NCI-H2227 (cell line): ENCODE measurements around the gene ILKAP.
A peak's percentile ranks its signal among the peaks of the same experiment; 100 is the strongest.

ENCODE experiments used
- DNase-seq: peaks from one replicate; lab custom pipeline; 2025; ENCODE audit not compliant: unreplicated experiment; lab: John Stamatoyannopoulos, UW

ILKAP gene

DNA sequence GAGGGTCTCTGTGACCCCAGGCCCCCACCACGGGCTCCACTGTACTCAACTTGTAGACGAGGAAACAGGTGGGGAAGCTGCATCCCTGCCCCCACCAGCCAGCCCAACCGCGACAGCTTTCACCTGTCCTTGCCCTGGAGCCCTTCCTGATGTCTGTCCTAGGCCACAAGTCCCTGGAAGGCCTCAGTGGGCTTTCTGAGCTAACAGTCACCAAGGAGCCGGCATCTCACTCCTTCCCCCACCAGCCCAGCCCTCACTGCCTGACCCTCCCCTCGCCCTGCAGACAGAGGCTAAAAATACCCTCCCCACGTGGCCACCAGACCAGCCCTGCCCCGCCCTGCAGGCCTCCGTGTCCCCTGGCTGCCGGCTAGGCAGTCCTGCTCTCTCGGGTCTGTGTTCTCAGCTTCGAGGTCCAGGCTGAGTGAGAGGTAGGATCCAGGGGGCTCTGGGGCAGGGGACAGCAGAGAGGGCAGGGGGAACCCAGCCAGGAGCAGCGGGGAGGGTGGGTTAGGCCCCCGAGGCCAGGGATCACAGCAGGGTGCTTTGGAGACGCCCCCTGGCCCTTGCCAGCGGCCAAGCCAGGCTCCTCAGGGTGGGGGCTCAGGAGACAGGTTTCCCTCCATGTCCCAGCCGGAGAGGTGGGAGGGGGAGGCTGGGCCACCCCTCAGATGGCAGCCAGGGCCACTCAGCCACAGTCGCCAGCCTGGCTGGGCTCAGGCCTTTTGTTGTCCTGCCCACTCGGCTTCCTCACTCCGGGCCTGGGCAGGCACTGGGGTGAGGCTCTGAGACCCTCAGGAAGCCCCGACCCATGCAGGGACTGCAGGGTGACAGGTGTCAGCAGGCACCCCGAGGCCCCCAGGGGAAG, 64.9 kb downstream of the ILKAP start, which contains the start of gene KLHL30:
KLHL30 (plus strand) TSS at position 338 of the 865 bp plus-strand sequence. CDS start 2,087 bp downstream, outside the sequence.
- no peak for DNase-seq

DNA sequence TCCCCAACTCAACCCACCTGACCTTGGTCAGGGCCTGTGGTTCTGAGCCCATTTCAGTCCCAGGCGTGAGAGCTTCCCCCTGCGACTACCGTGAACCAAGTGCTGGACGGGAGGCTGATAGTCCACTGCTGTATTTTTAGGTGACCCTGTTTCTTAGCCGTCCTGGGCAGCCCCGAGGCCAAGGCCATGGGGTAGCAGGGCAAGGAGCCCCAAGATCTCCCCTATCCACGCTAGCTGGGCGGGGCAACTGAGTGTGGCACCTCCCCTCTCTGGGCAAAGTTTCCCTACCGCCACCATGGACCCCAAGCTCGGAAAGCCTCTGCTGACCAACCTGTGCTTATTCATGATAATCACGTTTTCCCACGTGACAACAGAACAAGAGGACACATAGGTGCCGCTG, 65.6 kb downstream of the ILKAP start:
- DNase-seq: no peak

DNA sequence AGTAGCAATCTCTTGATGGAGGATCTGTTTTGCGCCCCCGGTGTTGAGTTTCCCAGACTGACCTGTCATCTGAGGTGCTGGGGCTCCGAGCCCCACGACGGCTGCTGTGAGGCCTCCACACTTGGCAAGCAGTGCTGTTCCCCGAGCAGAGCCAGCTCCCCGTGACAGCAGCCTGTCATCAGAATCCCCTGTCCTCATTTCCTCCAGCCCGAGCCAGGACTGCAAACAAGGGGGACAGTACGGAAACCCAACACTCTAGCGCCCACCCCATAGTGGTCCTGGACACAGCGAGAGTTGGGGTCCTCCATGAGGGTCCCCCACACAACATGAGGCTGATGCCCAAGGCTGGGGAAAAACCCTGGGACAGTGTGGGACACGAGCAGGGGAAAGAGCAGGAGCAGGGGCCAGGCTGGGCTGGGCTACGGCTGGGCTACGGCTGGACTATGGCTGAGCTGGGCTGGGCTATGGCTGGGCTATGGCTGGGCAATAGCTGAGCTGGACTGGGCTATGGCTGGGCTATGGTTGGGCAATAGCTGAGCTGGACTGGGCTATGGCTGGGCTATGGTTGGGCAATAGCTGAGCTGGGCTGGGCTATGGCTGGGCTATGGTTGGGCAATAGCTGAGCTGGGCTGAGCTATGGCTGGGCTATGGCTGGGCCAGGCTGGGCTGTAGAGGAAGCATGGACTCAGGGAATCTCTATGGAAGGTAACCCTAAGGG, 66.5 kb downstream of the ILKAP start:
- DNase-seq: no peak

DNA sequence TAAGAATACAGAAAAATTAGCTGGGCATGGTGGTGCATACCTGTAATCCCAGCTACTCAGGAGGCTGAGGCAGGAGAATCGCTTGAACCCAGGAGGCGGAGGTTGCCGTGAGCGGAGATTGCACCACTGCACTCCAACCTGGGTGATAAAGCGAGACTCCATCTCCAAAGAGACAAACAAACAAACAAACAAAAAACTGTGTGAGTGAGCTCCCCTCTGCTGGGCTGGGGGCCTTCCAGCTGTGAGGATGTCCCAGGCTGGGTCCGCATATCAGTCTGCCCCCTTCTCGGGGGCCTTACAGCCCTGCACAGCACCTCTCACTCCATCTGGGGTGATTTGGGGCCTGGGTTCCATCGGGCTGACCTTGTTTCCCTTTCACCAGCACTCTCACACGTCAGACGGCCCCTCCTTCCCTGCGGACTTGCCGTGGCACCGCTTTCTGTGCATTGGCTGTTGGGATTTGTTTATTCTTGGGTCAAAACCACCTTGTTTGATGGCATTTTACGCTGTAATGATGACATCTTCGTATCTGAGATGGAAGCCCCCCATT, 67.8 kb downstream of the ILKAP start:
- no peak for DNase-seq

DNA sequence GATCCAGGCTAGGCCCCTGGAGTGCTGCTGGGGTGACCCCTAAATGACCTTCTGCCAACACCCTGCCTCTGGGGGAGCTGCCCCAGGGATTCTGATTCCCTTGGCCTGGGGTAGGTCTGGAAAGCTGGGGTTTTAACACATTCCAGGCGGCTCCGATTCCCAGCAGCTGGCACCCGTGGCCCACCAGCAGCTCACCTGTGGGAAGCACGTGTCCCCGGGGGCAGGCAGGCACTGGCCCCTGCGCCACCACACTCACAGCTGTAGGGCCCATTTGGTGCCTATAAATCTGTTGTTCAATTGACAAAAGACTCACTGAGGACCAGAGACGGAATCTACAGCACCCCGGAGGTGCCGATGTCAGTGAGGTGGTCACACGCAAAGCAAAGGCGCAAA, 69.1 kb downstream of the ILKAP start:
- no peak for DNase-seq

DNA sequence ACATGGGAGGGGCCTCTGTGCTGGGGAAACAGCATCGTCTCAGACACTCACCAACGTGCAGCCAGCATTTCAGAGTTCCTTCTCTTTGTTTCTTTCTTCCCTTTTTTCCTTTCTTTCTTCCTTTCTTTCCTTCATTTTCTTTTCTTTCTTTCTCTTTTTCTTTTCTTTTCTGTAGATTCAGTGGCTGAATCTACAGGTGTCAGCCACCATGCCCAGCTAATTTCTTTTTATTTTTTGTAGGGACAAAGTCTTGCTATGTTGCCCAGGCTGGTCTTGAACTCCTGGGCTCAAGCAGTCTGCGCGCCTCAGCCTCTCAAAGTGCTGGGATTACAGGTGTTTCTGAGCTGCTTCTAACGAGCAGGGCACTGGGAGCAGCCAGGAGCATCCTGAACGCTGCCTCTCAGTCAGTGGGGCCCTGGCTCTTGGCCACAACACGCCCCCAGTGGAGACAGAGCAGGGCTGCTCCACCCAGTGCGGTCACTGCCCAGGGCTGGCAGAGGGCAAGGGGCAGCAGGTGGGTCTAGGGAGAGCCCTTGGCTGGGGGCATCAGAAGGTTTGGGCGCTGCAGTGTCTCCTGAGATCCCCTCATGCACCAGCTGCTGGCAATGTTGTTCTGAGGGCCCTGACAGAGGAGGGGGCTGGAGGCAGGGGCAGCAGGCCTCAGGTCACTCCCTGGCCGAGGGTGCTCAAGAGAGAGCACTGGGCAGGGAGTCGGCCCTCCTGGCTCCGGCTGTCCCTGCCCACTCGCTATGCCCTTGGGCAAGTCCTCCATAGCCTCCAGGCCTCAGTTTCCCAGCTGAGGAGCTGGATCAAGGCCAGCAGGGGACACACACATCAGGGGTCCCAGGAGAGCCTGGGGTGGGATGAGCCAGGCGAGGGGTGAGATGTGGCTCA, 69.7 kb downstream of the ILKAP start:
- DNase-seq: no peak

DNA sequence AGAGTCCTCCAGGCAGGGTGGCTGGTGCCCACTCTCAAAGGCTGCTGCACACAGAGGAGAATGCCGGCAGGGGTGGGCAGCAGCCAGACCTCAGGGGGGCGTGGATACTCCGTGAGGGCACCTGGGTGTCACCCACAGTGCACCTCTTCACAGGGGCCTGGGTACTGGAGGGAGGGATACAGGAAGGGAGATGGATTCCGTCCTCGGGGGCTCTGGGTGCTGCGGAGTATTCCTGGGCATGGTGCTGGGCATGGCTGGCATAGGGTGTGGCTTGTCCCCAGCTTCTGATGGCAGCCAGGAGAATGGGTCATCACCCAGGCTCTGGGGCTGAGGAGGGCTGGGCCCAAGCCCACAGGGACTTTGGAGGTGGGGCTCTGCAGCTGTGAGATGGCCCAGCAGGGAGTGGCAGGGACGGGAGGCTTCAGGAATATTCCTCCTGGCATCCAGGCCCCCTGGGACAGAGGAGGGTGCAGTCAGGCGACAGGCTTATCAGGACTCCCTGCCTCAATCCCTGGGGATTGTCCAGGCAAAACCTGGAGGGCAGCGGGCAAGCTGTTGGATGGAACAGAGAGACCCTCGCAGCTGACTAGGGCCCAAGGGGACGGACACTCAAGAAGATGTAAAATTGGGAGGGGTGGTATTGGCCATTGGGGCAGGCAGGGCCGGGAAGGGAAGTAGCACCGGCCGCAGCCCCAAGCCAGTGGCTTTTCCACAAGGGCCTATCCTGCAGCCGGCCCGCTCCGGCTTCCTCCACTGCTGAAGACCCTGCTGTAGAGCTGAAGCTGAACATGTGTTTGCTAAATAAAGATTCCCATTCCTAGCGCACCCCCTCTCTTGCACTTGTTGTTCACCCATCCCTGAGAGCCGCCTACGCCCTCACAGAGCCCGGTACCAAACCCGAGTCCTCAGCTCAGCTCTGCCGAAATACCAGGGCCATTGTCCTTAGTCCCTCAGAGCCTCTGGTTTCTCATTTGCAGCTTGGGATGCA, 70.7 kb downstream of the ILKAP start:
- no peak for DNase-seq

DNA sequence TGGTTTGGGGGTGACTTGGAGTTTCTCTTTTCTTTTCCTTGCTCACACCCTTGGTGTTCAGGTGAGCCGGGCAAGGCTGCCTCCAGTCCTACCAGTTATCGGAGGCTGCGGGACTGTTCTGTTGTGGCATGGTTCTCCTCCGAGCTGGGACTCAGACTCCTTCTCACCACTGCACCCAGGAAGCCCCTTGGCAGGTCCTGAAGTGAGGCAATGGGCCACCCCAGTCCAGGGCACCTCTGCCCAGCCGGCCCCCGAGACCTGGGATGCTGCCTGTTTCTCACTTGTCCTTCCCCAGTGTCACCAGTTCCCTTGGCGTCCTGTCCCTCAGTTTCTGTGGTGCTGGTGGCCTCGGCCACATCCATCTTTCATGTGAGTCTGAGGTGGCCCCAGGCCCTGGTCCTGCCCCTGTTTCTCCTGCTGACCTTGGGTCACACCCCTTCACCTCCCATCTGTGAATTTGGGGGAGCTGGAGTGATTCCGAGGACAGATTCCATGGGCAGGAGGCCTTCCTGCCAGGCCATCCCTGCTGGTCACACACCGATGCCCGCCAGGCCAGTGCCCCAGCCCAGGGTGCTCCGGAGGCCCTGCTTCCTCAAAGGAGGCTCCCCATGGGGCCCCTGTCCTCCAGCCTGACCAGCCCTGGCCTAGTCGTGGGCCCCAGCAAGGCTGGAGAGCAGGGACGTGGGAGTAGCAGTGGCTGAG, 71.6 kb downstream of the ILKAP start:
- DNase-seq: no peak

DNA sequence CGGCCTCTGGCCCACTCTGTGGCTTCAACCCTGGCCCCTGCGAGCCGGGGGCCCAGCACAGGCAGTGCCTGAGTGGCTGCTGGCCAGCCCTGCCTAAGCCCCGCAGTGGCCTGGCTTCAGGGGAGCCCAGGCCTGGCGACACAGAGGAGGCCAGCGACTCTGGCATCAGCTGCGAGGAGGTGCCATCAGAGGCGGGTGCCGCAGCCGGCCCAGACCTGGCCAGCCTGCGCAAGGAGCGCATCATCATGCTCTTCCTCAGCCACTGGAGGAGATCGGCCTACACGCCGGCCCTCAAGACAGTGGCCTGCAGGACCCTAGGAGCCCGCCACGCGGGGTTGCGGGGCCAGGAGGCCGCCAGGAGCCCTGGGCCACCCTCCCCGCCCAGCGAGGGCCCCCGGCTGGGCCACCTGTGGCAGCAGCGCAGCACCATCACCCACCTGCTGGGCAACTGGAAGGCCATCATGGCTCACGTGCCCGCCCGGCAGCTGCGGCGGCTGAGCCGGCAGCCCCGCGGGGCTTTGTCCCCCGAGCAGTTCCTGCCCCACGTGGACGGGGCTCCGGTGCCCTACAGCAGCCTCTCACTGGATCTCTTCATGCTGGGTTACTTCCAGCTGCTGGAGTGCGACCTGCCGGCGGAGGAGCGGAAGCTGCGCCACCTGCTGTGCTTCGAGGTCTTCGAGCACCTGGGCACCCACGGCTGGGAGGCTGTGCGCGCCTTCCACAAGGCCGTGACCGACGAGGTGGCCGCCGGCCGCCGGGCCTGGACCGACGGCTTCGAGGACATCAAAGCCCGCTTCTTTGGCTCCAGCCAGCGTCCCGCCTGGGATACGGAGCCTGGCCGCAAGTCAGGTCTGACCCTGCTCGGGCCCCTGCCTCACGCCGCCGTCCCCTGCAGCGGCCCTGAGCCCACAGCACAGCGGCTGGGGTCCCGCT, 72.5 kb downstream of the ILKAP start:
- DNase-seq: no peak

DNA sequence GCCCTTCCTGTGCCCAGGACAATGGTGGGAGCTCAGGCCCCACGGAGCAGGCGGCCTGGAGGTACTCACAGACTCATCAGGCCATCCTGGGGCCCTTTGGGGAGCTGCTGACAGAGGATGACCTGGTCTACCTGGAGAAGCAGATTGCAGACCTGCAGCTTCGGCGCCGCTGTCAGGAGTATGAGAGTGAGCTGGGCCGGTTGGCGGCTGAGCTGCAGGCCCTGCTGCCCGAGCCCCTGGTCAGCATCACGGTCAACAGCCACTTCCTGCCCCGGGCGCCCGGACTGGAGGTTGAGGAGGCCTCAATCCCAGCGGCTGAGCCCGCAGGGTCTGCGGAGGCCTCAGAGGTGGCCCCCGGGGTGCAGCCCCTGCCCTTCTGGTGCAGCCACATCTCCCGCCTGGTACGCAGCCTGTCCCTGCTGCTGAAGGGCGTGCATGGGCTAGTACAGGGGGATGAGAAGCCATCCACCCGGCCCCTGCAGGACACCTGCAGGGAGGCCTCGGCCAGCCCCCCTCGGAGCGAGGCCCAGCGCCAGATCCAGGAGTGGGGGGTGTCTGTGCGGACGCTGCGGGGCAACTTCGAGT, 73.3 kb downstream of the ILKAP start:
- DNase-seq: no peak

DNA sequence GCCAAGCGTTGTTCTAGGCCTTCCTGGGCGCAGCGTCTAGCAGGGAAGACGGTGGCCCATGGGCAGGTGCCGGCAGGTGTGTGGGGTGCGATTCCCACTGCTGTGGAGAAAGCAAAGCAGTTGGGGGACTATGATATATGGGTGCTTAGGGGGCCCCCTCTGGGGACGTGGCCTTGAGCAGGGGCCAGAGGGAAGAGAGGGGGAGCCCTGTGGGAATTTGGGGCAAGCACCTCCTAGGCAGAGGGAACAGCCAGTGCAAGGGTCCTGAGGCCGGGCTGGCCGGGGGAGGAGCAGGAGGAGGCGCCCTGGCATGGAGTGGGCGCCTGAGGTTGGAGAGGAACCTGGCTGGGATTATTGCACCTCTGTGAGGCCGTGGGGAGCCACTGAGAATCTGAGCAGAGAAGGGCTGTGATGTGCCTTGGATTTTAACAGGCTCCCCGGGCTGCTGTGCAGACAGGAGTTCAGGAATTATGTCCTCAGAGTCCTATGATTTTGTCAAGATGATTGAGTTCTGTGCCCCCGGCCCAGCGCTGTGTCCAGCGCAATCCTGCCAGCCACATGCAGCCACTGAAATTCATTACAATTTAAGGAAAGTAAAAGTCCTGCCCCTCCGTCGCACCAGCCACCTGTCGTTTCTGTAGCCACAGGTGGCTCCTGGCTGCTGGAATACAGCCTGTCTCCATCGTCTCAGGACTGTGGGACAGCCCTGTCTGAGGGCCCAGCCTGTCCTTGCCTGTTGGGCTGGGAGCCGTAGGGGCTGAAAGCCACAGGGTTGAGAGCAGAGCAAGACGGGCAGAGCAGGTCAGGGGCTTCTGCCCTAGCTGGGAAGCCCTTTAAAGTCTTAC, 74.1 kb downstream of the ILKAP start:
- DNase-seq: no peak

DNA sequence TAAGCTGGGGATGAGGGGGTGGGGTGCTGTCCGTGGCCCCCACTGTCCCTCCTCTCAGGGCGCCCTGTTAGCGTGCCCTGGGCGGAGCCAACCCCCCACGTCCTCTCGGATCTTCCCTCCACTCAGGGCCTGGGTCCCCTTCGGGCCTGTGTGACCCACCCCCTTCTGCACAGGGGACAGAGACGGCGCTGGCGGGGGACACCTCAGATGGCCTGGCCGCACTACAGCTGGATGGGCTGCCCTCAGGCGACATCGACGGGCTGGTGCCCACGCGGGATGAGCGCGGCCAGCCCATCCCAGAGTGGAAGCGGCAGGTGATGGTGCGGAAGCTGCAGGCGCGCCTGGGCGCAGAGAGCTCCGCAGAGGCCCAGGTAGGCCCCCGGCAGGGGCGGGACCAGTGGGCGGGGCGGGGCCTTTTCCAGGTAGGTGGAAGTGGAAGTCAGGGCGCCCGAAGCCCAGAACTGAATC, 74.9 kb downstream of the ILKAP start:
- no peak for DNase-seq

DNA sequence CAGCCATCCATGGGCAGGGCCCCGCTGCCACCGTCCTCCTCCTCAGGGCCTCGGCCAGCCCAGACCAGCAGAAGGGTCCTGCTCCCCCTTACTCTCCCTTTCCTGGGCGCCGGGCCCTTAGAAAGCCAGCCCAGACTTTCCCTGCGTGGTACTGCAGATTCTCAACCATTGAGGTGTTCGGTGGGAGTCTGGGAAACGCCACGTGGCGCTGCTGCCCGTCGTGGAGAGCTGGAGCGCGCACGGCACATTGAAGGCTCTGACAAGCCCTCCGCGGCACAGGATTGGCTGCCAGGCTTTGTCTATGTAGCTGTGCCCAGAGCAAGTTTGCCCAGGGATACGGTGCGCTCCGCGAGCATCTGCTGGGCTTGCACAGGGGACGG, 75.4 kb downstream of the ILKAP start:
- no peak for DNase-seq

DNA sequence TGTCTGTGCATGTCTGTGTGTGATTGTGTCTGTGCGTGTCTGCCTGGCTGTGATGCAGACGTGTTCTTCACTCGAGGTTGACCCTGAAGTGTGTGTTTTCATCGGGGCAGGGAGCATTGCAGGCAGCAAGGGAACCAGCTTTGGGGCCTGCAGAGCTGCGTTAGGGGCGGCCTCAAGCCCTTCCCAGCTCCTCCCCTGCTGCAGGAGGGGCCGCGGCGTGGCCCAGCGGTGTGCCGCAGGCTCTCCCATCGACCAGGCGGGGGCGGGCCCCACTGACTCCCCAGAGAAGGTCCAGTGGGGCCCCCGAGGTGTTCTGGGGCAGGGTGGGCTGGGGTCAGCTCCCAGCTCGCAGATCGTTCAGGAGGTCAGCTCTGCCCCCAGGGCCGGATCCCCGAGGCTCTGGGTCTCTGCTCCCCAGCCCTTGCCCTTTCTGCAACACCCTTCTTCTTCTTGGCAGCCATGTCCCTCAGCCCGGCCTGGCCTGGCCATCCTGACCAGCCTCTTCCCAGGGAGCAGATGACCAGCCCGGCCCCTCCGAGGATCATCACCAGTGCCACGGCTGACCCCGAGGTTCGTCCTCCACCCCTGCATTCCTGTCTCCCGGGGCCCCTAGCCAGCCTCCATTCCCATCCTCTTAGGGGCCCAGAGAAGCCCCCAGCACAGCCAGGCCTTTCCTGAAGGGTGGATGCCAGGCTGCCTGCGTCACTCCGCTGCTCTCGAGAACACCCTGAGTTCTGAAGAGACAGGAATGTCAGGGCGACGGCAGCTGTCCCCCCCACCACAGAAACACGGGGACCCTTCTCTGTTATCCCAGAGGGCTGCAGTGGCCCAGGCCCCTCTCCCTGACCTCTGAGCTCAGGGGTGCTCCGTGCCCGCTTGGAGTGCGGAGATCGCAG, 76.1 kb downstream of the ILKAP start:
- peak; percentile 26 for DNase-seq

DNA sequence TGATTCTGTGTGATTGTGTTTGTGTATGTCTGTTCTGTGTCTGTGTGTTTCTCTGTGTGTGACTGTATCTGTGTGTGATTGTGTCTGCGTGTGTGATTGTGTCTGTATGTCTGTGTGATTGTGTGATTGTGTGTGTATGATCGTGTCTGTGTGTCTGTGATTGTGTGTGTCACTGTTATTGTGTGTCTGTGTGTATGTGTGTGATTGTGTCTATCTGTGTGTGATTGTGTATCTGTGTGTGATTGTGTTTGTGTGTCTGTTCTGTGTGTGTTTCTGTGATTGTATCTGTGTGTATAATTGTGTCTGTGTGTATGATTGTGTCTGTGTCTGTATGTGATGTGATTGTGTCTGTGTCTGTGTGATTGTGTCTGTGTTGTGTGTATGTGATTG, 76.7 kb downstream of the ILKAP start:
- DNase-seq: no peak

DNA sequence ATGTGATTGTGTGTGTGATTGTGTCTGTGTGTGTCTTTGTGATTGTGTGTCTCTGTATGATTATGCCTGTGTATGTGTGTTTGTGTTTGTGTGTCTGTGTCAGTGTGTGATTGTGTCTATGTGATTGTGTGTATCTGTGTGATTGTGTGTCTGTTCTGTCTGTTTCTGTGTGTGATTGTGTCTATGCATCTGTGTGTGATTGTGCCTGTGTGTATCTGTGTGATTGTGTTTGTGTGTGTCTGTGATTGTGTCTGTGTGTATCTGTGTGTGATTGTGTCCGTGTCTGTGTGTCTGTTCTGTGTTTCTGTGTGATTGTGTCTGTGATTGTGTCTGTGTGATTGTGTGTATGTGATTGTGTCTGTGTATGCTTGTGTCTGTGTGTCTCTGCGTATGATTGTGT, 77.2 kb downstream of the ILKAP start:
- no peak for DNase-seq
